CD4-positive, alpha-beta T cell treated with Interleukin-4 for 1 hour (primary cell): Measurements from ENCODE around the gene HECA.
"Not testable (repeated sequence)": the region's sequence is repeated elsewhere in the genome, so short reads cannot be mapped to it uniquely, and the experiment has no call there.

Experiments
- DNase-seq, 2 donors: peaks; one replicate each; pipeline ENCODE4 v3.0.0-alpha.2; 2020 to 2022

The HECA gene

GRCh38 chr6:139212460-139212859 lies 77.6 kb downstream of the HECA start:
- not testable (repeated sequence) for DNase-seq

GRCh38 chr6:139219271-139219729 lies 84.4 kb downstream of the HECA start:
- DNase-seq, result peak; percentile 79 to 84

DNA sequence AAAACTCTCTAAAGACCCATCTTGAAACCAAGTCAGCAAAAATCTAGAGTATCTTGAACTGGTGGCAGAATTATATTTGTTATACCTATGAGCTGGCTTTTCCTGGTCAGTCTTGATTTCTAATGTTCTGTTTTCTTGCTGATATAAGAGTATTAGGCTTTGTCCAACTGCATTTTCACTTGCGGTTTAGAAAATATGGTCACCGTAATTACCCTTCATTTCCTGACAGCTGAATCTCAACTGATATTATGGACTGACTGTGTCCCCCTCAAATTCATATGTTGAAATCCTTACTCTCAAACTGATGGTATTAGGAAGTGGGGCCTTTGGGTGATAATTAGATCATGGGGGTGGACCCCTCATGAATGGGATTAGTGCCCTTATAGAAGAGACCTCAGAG lies 84.9 kb downstream of the HECA start:
- no peak for DNase-seq

DNA sequence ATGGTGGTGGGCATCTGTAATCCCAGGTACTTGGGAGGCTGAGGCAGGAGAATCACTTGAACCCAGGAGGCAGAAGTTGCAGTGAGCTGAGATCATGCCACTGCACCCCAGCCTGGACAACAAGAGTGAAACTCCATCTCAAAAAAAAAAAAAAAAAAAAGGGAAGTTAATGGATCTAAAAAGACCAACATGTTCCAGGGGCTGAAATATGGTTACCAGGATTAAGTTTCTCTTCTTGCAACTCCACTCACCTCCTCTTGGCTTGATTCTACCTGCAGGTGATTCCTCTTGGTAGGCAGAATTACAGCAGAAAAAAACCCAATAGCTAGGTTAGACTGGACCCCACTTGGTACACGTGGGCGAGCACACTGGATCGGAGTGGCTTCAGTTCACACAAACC lies 93.5 kb downstream of the HECA start:
- DNase-seq, result not testable (repeated sequence)
